ENCODE measurements around the gene FHAD1.

The FHAD1 gene

GRCh38 chr1:15259622-15260007 lies 12.6 kb downstream of the FHAD1 start:
- in situ Hi-C loops (cut with HindIII; ENCODE audit: low pct_unique_long_range_greater_than_20kb, low sequenced_read_pairs) = no loop called here
- no peak for DNase-seq (ENCODE audit: low read depth in 1 of 2, low spot score in 1 of 2)
- TF ChIP-seq JUND (IDR thresholded peaks at IDR 0.05; ENCODE audit: low read depth) = no peak

- no peak for TF ChIP-seq JUND (IDR thresholded peaks at IDR 0.05; ENCODE audit: low read depth)
- no peak for DNase-seq (ENCODE audit: low read depth in 1 of 2, low spot score in 1 of 2)
- in situ Hi-C loops (cut with HindIII; ENCODE audit: low pct_unique_long_range_greater_than_20kb, low sequenced_read_pairs) = no loop called here
Measured at GRCh38 chr1:15260418-15261154, 13.6 kb downstream of the FHAD1 start.

GRCh38 chr1:15261155-15262002 lies 14.4 kb downstream of the FHAD1 start:
- peak; percentile 9 to 15 for DNase-seq (ENCODE audit: low read depth in 1 of 2, low spot score in 1 of 2)
- no peak for TF ChIP-seq JUND (IDR thresholded peaks at IDR 0.05; ENCODE audit: low read depth)
- in situ Hi-C loops (cut with HindIII; ENCODE audit: low pct_unique_long_range_greater_than_20kb, low sequenced_read_pairs) = no loop called here

- TF ChIP-seq JUND (IDR thresholded peaks at IDR 0.05; ENCODE audit: low read depth) = no peak
- in situ Hi-C loops (cut with HindIII; ENCODE audit: low pct_unique_long_range_greater_than_20kb, low sequenced_read_pairs) = no loop called here
- no peak for DNase-seq (ENCODE audit: low read depth in 1 of 2, low spot score in 1 of 2)
Measured at GRCh38 chr1:15262003-15262377, 15.0 kb downstream of the FHAD1 start.

- DNase-seq (ENCODE audit: low read depth in 1 of 2, low spot score in 1 of 2) = no peak
- TF ChIP-seq JUND (IDR thresholded peaks at IDR 0.05; ENCODE audit: low read depth) = no peak
- in situ Hi-C loops (cut with HindIII; ENCODE audit: low pct_unique_long_range_greater_than_20kb, low sequenced_read_pairs) = no loop called here
Measured at GRCh38 chr1:15262706-15263105, 15.7 kb downstream of the FHAD1 start.

- in situ Hi-C loops (cut with HindIII; ENCODE audit: low pct_unique_long_range_greater_than_20kb, low sequenced_read_pairs) = no loop called here
- no peak for TF ChIP-seq JUND (IDR thresholded peaks at IDR 0.05; ENCODE audit: low read depth)
- DNase-seq (ENCODE audit: low read depth in 1 of 2, low spot score in 1 of 2) = no peak
Measured at GRCh38 chr1:15264769-15265168, 17.7 kb downstream of the FHAD1 start.

GRCh38 chr1:15271196-15271595 lies 24.2 kb downstream of the FHAD1 start:
- no peak for DNase-seq (ENCODE audit: low read depth in 1 of 2, low spot score in 1 of 2)
- in situ Hi-C loops (cut with HindIII; ENCODE audit: low pct_unique_long_range_greater_than_20kb, low sequenced_read_pairs) = no loop called here
- TF ChIP-seq JUND (IDR thresholded peaks at IDR 0.05; ENCODE audit: low read depth) = no peak

- in situ Hi-C loops (cut with HindIII; ENCODE audit: low pct_unique_long_range_greater_than_20kb, low sequenced_read_pairs) = no loop called here
Measured at GRCh38 chr1:15272009-15272781, 25.2 kb downstream of the FHAD1 start.

GRCh38 chr1:15272782-15273127 lies 25.7 kb downstream of the FHAD1 start:
- in situ Hi-C loops (cut with HindIII; ENCODE audit: low pct_unique_long_range_greater_than_20kb, low sequenced_read_pairs) = no loop called here
- DNase-seq (ENCODE audit: low read depth in 1 of 2, low spot score in 1 of 2) = no peak

More at GRCh38 chr1:15272009-15272781, 25.2 kb downstream of the FHAD1 start:
- DNase-seq (ENCODE audit: low read depth in 1 of 2, low spot score in 1 of 2) = peak; percentile 14 to 76
- TF ChIP-seq JUND (IDR thresholded peaks at IDR 0.05; ENCODE audit: low read depth) = no peak

GRCh38 chr1:15273274-15273673 lies 26.3 kb downstream of the FHAD1 start:
- no peak for DNase-seq (ENCODE audit: low read depth in 1 of 2, low spot score in 1 of 2)
- in situ Hi-C loops (cut with HindIII; ENCODE audit: low pct_unique_long_range_greater_than_20kb, low sequenced_read_pairs) = no loop called here
- no peak for TF ChIP-seq JUND (IDR thresholded peaks at IDR 0.05; ENCODE audit: low read depth)

More at GRCh38 chr1:15272782-15273127, 25.7 kb downstream of the FHAD1 start:
- no peak for TF ChIP-seq JUND (IDR thresholded peaks at IDR 0.05; ENCODE audit: low read depth)

GRCh38 chr1:15275921-15276683 lies 29.1 kb downstream of the FHAD1 start:
- DNase-seq (ENCODE audit: low read depth in 1 of 2, low spot score in 1 of 2) = no peak
- in situ Hi-C loops (cut with HindIII; ENCODE audit: low pct_unique_long_range_greater_than_20kb, low sequenced_read_pairs) = no loop called here
- no peak for TF ChIP-seq JUND (IDR thresholded peaks at IDR 0.05; ENCODE audit: low read depth)
